Panc1 (cell line): ENCODE data around the gene ASCC1. TPM values are rescaled to one million over a fixed set of nuclear protein-coding genes. Genes with fewer than 3 reads are reported as not detected.
A peak's percentile ranks its signal among the peaks of the same experiment; 100 is the strongest.

Source experiments
- ATAC-seq: fragments of 200-7000 bp; cut with Tn5 transposase; 2 replicates; pipeline ENCODE4 v1.9.1; 2020; ENCODE audit warnings: mild to moderate bottlenecking, moderate library complexity
- BruUV-seq: library from RNA; stranded (reverse); fragments of 400-500 nt; replicated peaks from 2 replicates; lab custom pipeline; 2021; lab: Mats Ljungman, UMichigan
- CTCF ChIA-PET: fragments of 300-600 bp; sonication (Branson Sonifier 250); formaldehyde crosslinking; loops from one replicate; lab custom pipeline; 2022; ENCODE audit warnings: antibody characterized with exemption; lab: Charles Lee
- POLR2A ChIA-PET: fragments of 300-600 bp; sonication (Branson Sonifier 250); formaldehyde crosslinking; loops from one replicate; lab custom pipeline; 2022; ENCODE audit warnings: antibody characterized with exemption; lab: Charles Lee
- DNase-seq: peaks from one replicate; pipeline ENCODE4 v3.0.0-alpha.2; 2010; ENCODE audit warnings: low read depth, low spot score
- H3K27ac ChIP-seq: 2 replicates; pipeline ENCODE4 v1.5.1; 2011; ENCODE audit warnings: mild to moderate bottlenecking, low read length, inconsistent platforms
- H3K27me3 ChIP-seq: fragments of 200-500 bp; sonication (Bioruptor generic); 2 replicates; pipeline ENCODE4 v1.6.0; 2014; ENCODE audit warnings: low read length, inconsistent platforms; ENCODE audit not compliant: control insufficient read depth, insufficient read depth
- H3K36me3 ChIP-seq: fragments of 200-500 bp; sonication (Bioruptor generic); 2 replicates; pipeline ENCODE4 v1.5.1; 2014; ENCODE audit warnings: inconsistent platforms, mild to moderate bottlenecking, low read length, moderate library complexity; ENCODE audit not compliant: control insufficient read depth, insufficient read depth
- H3K4me1 ChIP-seq: 2 replicates; pipeline ENCODE4 v1.5.1; 2011; ENCODE audit warnings: inconsistent platforms, mild to moderate bottlenecking, low read length, moderate library complexity; ENCODE audit not compliant: control insufficient read depth, insufficient read depth
- H3K4me3 ChIP-seq, 2 experiments: 2 replicates each; pipeline ENCODE4 v1.5.1; 2011 to 2012; ENCODE audit warnings: low read depth in 2 of 2, low read length in 2 of 2, mild to moderate bottlenecking in 2 of 2, inconsistent platforms in 1 of 2, moderate library complexity in 1 of 2
- H3K9me3 ChIP-seq: fragments of 200-500 bp; sonication (Bioruptor generic); 2 replicates; pipeline ENCODE4 v1.5.1; 2014; ENCODE audit warnings: low read depth, mild to moderate bottlenecking, inconsistent platforms, low read length, moderate library complexity; ENCODE audit not compliant: control insufficient read depth, insufficient read depth
- CTCF ChIP-seq: fragments of 450-650 bp; IDR thresholded peaks from 2 replicates; pipeline ENCODE4 v1.5.1; 2017; ENCODE audit warnings: mild to moderate bottlenecking
- POLR2AphosphoS5 ChIP-seq: IDR thresholded peaks from 2 replicates; pipeline ENCODE4 v1.6.1; 2012; ENCODE audit warnings: mild to moderate bottlenecking, low read depth, low read length, moderate library complexity
- SIN3A ChIP-seq: IDR thresholded peaks from 2 replicates; pipeline ENCODE4 v1.6.1; 2012; ENCODE audit warnings: low read depth, mild to moderate bottlenecking, low read length, moderate library complexity, borderline replicate concordance; ENCODE audit not compliant: insufficient read depth
- TCF7L2 ChIP-seq: IDR thresholded peaks from 2 replicates; pipeline ENCODE4 v1.6.1; 2011; ENCODE audit warnings: mild to moderate bottlenecking, low read depth, low read length, inconsistent platforms
- in situ Hi-C: cut with HindIII; loops from 2 replicates; pipeline ENCODE4 v1.10.0; 2016; ENCODE audit warnings: low sequenced_read_pairs, low pct_unique_long_range_greater_than_20kb
- intact Hi-C: fragments of 100-400 bp; cut with micrococcal nuclease; formaldehyde crosslinking; loops from one replicate; pipeline ENCODE4 v1.10.0; 2022; ENCODE audit not compliant: unreplicated experiment
- total RNA-seq: library from RNA; stranded (reverse); gene quantifications from one replicate; pipeline ENCODE4 v1.2.1, GENCODE V29; 2021; ENCODE audit not compliant: unreplicated experiment
- TF ChIP-seq, protein P1 (sequence below), 2 experiments: IDR thresholded peaks; 2 replicates each; pipeline ENCODE4 v1.6.1; 2011 to 2012; ENCODE audit warnings: low read depth in 2 of 2, control low read depth in 1 of 2, low read length in 1 of 2, mild to moderate bottlenecking in 1 of 2, moderate library complexity in 1 of 2; ENCODE audit not compliant: insufficient read depth in 1 of 2

ASCC1 gene
- total RNA-seq, 1 experiment from 2014 or later, result 114 TPM

GRCh38 chr10:72244573-72245038 is 28.5 kb upstream of the ASCC1 start:
- Histone ChIP-seq H3K36me3 (no peaks in the 10 kb centered on the region), H3K9me3 (no peaks in the 10 kb centered on the region), H3K27ac (peak overlapping the region; percentile 83), H3K4me1 (peaks cover 31% of the 10 kb centered on the region), H3K4me3 (no peak overlapping the region), H3K27me3 (no peaks in the 10 kb centered on the region)
- ChIA-PET CTCF (interaction anchor here (0.5 kb wide), 1 partner anchor 154 kb away, joined by 7 read pairs; no protein-coding TSS in a partner anchor), POLR2A (no interaction called here)
- DNase-seq (no peak), ATAC-seq (peak; percentile 39)
- intact Hi-C loops, result no loop called here
- in situ Hi-C loops, result no loop called here
- no TSS peak for BruUV-seq
- TF ChIP-seq SIN3A (no peak), CTCF (no peak), TCF7L2 (no peak), POLR2AphosphoS5 (no peak)
- TF ChIP-seq, protein P1, sequence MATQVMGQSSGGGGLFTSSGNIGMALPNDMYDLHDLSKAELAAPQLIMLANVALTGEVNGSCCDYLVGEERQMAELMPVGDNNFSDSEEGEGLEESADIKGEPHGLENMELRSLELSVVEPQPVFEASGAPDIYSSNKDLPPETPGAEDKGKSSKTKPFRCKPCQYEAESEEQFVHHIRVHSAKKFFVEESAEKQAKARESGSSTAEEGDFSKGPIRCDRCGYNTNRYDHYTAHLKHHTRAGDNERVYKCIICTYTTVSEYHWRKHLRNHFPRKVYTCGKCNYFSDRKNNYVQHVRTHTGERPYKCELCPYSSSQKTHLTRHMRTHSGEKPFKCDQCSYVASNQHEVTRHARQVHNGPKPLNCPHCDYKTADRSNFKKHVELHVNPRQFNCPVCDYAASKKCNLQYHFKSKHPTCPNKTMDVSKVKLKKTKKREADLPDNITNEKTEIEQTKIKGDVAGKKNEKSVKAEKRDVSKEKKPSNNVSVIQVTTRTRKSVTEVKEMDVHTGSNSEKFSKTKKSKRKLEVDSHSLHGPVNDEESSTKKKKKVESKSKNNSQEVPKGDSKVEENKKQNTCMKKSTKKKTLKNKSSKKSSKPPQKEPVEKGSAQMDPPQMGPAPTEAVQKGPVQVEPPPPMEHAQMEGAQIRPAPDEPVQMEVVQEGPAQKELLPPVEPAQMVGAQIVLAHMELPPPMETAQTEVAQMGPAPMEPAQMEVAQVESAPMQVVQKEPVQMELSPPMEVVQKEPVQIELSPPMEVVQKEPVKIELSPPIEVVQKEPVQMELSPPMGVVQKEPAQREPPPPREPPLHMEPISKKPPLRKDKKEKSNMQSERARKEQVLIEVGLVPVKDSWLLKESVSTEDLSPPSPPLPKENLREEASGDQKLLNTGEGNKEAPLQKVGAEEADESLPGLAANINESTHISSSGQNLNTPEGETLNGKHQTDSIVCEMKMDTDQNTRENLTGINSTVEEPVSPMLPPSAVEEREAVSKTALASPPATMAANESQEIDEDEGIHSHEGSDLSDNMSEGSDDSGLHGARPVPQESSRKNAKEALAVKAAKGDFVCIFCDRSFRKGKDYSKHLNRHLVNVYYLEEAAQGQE (IDR thresholded peaks at IDR 0.05; ENCODE audit: insufficient read depth in 1 of 2, low read depth in 2 of 2, low read length in 1 of 2), result no peak; a peak in 1 of 4 replicates

DNA sequence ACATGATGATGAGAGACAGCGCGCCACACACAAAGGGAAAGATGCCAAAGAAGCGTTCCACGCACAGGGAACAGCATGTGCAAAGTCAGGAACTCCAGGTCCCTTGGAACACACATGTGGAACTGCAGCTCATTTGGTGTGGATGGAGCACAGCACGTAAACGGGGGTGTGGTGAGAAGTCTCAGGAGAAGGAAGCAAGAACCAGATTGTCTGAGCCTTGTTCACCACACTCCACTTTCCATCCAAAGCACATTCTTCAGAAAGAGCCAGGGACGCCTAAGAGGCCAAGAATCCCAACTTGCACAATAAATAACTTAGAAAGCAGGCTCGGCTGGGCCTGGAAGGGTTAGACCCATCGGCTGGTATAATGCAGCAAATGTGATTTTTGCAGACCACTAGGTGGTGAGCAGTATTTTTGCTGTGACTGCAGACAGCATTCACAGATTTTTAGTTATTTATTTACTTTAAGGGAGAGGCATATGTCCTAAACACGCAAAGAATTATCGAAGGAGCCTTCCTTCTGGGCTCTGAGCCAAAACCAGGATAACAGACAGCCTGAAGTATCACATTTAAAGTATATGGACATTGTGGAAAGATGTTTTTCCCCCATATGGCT is 27.9 kb upstream of the ASCC1 start:
- no peak overlapping the region for H3K4me3 ChIP-seq
- in situ Hi-C loops, result no loop called here

GRCh38 chr10:72242675-72243074 is 26.6 kb upstream of the ASCC1 start:
- DNase-seq (no peak), ATAC-seq (no peak)
- H3K4me3 ChIP-seq, result no peak overlapping the region
- peaks cover 16% of the 10 kb centered on the region for H3K4me1 ChIP-seq
- ChIA-PET POLR2A (no interaction called here), CTCF (no interaction called here)
- no peak overlapping the region for H3K27ac ChIP-seq
- no peaks in the 10 kb centered on the region for H3K9me3 ChIP-seq
- in situ Hi-C loops (no loop called here), intact Hi-C loops (no loop called here)
- TF ChIP-seq, protein P1 (IDR thresholded peaks at IDR 0.05; ENCODE audit: insufficient read depth in 1 of 2, low read depth in 2 of 2, low read length in 1 of 2), result no peak
- TF ChIP-seq SIN3A (no peak), CTCF (no peak), TCF7L2 (no peak), POLR2AphosphoS5 (no peak)
- no TSS peak for BruUV-seq
- H3K36me3 ChIP-seq, result no peaks in the 10 kb centered on the region
- no peaks in the 10 kb centered on the region for H3K27me3 ChIP-seq

More for the DNA sequence above, 27.9 kb upstream of the ASCC1 start:
- intact Hi-C loops, result no loop called here
- Histone ChIP-seq H3K27ac (peak overlapping the region; percentile 83), H3K9me3 (no peaks in the 10 kb centered on the region), H3K4me1 (peaks cover 27% of the 10 kb centered on the region), H3K36me3 (no peaks in the 10 kb centered on the region), H3K27me3 (no peaks in the 10 kb centered on the region)
- no TSS peak for BruUV-seq
- ChIA-PET CTCF (interaction anchor here (0.5 to 0.6 kb wide), 2 partner anchors 14 to 155 kb away, joined by 5 to 7 read pairs; no protein-coding TSS in a partner anchor), POLR2A (interaction anchor here (0.6 kb wide), 1 partner anchor 84 kb away, joined by 8 read pairs; no protein-coding TSS in a partner anchor)
- peak; percentile 64 for ATAC-seq
- DNase-seq, result no peak
- peak; percentile 22; the same call in 1 of the 2 replicates for TF ChIP-seq POLR2AphosphoS5
- no peak for TF ChIP-seq SIN3A
